Stimulated activated naive CD8-positive, alpha-beta T cell treated with anti-CD3 and anti-CD28 coated beads, Interleukin-15, amount 100 ng/mL, for 72 hours (primary cell): ENCODE results near the gene CDC40.
A peak's percentile ranks its signal among the peaks of the same experiment; 100 is the strongest.
"Not testable (repeated sequence)": the region's sequence is repeated elsewhere in the genome, so short reads cannot be mapped to it uniquely, and the experiment has no call there.

ENCODE experiments used
- ATAC-seq: fragments of 150-1000 bp; cut with Tn5 transposase; 2 replicates; pipeline ENCODE4 v1.10.0; 2021; ENCODE audit warnings: mild to moderate bottlenecking, moderate library complexity
- DNase-seq, 2 donors: peaks; one replicate each; pipeline ENCODE4 v3.0.0; 2021 to 2022
- H3K27ac Mint-ChIP-seq, 2 donors: one replicate each; pipeline ENCODE4 v1.8.0; 2022; ENCODE audit warnings: mild to moderate bottlenecking in 2 of 2, mixed read lengths in 2 of 2, moderate library complexity in 2 of 2
- H3K27me3 Mint-ChIP-seq: one replicate; pipeline ENCODE4 v1.8.0; 2022; ENCODE audit warnings: mixed read lengths
- H3K4me1 Mint-ChIP-seq: one replicate; pipeline ENCODE4 v1.8.0; 2022; ENCODE audit warnings: mild to moderate bottlenecking, mixed read lengths
- H3K4me3 Mint-ChIP-seq, 2 donors: one replicate each; pipeline ENCODE4 v1.8.0; 2022; ENCODE audit warnings: mild to moderate bottlenecking in 2 of 2, mixed read lengths in 2 of 2, moderate library complexity in 1 of 2
- H3K9me3 Mint-ChIP-seq, 2 donors: one replicate each; pipeline ENCODE4 v1.8.0; 2022; ENCODE audit warnings: mixed read lengths in 2 of 2

Gene CDC40

DNA sequence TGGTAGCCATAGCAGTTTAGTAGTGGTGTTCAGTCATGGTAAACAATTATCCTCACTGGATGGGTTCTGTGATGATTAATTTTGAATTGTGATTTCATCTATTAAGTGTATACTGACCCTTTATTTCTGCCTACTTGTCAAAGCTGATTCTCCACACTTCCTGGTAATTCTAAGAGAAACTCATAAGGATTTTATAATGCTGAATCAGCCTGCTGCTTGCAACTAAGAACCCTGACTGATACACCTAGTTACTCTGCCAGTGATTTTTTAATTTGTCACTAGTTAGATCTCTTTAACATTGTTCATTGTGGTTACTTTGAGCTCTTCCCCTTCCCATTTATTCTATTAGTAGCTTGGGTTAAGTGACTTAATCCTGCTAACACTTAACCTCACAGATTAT is 8.6 kb downstream of the CDC40 start:
- ATAC-seq (no peak), DNase-seq (no peak)
- H3K4me3 Mint-ChIP-seq, result no peak overlapping the region
- H3K4me1 Mint-ChIP-seq, result peaks cover 19% of the 10 kb centered on the region
- no peaks in the 10 kb centered on the region for H3K27me3 Mint-ChIP-seq
- no peak overlapping the region for H3K27ac Mint-ChIP-seq
- H3K9me3 Mint-ChIP-seq, result no peaks in the 10 kb centered on the region

DNA sequence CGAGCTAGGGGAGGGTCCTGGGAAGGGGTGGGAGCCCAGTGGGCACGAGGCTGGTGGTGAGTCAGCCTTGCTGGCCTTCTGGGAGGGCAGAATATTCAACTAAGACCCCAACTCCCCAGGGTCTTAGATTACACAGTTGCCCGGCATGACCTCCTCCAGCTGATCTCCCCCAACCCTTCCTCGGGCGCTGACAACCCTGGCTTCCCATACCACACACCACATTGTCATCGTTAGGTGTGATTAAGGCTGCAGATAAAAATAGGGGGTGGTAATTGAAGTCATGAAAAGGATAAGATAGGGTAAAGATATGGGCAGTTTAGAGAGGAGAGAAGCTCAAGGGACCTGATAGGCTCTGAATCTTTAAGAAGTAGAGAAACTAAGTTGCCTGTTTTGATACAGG is 10.5 kb downstream of the CDC40 start:
- Mint-ChIP-seq H3K4me1 (peaks cover 12% of the 10 kb centered on the region), H3K27me3 (no peaks in the 10 kb centered on the region), H3K9me3 (no peaks in the 10 kb centered on the region), H3K27ac (no peak overlapping the region), H3K4me3 (no peak overlapping the region)
- ATAC-seq (no peak), DNase-seq (no peak)

DNA sequence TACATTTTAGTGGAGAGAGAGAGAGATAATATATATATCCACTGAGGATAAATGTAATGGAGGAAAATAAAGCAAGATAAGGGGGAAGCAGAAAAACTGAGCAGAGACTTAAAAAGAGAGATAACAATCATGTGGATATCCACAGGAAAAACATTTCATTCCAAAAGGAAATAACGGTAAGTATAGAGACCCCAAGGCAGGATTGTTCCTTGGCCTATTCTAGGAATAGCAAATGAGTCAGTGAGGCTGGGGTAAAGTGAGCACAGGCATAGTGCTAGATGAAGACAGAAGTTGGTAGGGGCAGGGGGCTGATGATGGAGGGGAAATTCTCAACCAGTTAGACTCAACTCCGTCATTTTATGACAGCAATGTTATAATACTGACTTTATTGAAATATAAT is 11.2 kb downstream of the CDC40 start:
- Mint-ChIP-seq H3K9me3 (no peaks in the 10 kb centered on the region), H3K4me3 (no peak overlapping the region), H3K4me1 (peaks cover 6% of the 10 kb centered on the region), H3K27ac (no peak overlapping the region), H3K27me3 (no peaks in the 10 kb centered on the region)
- ATAC-seq (no peak), DNase-seq (no peak)

DNA sequence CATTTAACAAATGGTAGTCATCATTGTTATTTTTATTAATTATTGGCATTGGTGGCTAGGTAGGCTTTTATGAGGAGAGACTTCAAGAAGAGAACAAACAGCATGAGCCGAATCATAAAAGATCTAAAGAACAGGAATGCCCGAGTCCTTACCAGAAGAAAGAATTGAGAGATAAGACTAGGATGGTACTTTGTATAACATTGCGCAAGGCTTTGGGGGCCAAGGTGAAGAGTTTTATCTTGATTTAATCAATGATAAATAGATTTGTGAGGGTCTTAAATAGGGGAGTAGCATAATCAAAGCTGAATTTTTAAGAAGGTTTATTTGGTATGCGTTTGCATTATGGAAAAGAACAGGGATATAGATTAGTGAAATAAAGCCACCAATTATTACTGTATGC is 15.4 kb downstream of the CDC40 start:
- Mint-ChIP-seq H3K4me1 (peaks cover 5% of the 10 kb centered on the region), H3K9me3 (no peaks in the 10 kb centered on the region), H3K27ac (no peak overlapping the region), H3K4me3 (no peak overlapping the region), H3K27me3 (no peaks in the 10 kb centered on the region)
- no peak for ATAC-seq
- no peak for DNase-seq

DNA sequence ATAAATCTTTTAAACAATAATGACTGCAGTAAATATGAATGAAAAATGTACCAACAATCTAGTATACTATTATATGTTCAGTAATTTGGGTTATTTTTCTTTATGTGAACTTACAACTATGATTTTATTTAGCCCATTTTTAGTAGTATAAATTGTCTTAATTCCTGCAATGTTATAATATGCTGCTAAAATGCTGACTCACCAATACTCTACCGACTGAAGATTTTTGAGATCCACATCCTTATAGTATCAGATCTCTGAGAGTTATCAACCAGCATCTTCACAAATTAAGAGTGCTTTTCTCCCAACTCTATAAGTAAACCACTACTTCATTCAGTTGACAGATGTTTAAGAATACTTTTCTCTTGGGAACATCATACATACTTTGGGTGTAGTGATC is 16.6 kb downstream of the CDC40 start:
- ATAC-seq (no peak), DNase-seq (no peak)
- Mint-ChIP-seq H3K4me3 (no peak overlapping the region), H3K4me1 (peaks cover 5% of the 10 kb centered on the region), H3K9me3 (no peaks in the 10 kb centered on the region), H3K27me3 (no peaks in the 10 kb centered on the region), H3K27ac (no peak overlapping the region)

DNA sequence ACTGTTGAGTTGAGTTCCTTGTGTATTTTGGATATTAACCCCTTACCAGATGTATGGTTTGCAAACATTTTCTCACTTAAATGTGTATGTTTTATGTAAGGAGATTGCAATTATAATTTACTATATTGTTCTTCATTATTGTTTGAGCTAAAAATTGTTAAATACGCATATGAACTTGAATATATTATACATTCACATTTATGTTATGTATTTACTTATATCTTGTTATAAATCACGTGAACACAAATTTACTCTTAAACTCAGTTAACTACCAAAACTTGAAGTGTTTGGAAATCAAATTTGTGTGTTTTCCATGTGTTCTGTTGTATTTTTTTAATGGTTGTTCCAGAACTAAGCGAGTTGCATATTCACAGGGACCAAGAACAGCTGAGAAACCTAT is 18.3 kb downstream of the CDC40 start:
- Mint-ChIP-seq H3K9me3 (no peaks in the 10 kb centered on the region), H3K27ac (no peak overlapping the region), H3K4me3 (no peak overlapping the region), H3K27me3 (no peaks in the 10 kb centered on the region), H3K4me1 (peaks cover 5% of the 10 kb centered on the region)
- no peak for ATAC-seq
- DNase-seq, result no peak

DNA sequence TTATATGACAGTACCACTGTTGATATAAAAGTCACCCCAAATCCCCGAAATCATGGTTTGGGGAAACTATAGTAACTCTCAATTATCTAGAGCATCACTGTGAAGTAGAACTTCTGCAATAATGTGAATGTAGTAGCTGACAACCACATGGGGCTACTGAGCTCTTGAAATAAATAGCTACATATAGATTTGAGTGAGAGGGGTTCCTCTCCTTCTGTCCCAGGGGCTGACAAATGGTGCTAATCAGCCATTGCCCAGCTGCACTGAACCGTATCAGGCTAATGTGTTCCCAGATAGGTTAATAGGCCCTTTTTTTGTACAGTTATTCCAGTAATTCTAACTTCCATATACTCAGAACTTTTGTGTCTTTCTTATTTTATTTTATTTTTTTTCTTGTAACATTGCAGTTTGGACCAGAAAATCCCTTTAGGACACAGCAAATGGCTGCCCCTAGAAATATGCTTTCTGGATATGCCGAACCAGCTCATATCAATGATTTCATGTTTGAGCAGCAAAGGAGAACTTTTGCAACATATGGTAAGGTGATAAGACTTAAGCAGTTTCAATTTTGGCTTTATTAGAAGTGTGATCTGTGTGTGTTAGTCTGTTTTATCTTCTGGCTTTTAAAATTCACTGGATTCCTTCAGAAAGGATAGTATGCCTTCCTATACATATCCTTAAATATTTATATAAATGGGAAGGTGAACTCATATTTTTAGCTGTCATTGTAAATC is 21.1 kb downstream of the CDC40 start:
- Mint-ChIP-seq H3K4me1 (peaks cover 5% of the 10 kb centered on the region), H3K4me3 (no peak overlapping the region), H3K9me3 (no peaks in the 10 kb centered on the region), H3K27me3 (no peaks in the 10 kb centered on the region), H3K27ac (no peak overlapping the region)
- ATAC-seq (no peak), DNase-seq (no peak)

DNA sequence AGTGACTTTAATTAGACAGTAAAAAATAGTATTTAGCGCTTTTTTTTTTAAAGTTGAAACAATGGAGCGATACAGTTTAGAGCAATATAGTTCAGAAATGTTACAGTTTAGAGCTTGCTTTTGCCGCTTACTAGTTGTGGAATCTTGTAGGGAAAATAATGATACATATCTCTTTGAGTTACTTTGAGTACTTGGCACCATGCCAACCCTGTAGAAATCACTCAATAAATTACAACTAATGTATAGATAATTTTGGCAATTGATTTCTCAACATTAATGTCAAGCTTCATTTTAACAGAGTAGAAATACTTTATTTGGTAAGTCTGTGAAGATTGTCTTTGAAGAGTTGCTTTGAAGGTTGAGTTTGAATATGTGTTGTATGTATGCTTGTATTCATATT is 27.4 kb downstream of the CDC40 start:
- Mint-ChIP-seq H3K27me3 (no peaks in the 10 kb centered on the region), H3K27ac (no peak overlapping the region), H3K4me3 (no peak overlapping the region), H3K9me3 (no peaks in the 10 kb centered on the region), H3K4me1 (no peaks in the 10 kb centered on the region)
- DNase-seq (no peak), ATAC-seq (no peak)

DNA sequence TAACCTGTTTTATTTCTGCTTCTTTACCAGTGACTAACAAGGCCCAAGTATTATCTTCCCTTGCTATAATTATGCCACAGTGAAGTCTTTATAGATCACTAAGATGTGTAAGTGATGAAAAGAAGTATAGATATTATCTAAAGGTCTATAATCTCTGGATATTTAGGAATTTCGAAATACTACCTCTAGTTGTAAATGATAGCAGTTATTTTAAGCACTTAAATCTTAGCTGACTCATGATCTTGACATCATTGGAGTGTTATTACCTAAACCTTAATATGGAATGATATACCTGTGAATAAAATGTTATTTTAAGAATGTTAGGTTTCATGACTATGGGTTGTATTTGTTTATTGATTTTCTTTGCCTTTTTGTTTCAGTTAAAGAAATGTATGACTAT is 31.5 kb downstream of the CDC40 start:
- Mint-ChIP-seq H3K4me1 (no peaks in the 10 kb centered on the region), H3K4me3 (no peak overlapping the region), H3K27ac (no peak overlapping the region), H3K27me3 (no peaks in the 10 kb centered on the region), H3K9me3 (no peaks in the 10 kb centered on the region)
- ATAC-seq, result no peak
- DNase-seq, result no peak

DNA sequence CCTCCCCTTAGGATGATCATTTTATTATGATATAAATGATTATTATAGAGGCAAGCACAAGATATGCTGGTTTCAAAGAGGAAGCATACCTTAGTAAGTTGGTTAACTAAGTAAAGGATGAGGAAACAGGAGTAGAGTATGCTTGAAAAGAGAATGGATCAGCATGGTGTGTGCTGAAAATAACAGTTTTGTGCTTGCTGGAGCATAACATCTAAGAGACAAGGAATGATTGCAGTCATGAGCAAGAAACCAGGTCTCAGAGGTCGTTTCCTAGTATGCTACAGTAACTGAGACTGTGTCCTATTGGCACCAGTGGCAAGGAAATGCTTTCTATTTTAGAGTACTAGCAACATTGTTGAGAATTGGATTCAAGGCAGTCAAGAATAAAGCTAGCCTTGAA is 34.1 kb downstream of the CDC40 start:
- no peaks in the 10 kb centered on the region for H3K27me3 Mint-ChIP-seq
- no peaks in the 10 kb centered on the region for H3K9me3 Mint-ChIP-seq
- no peaks in the 10 kb centered on the region for H3K4me1 Mint-ChIP-seq
- peak overlapping the region in 1 of 2 donors; percentile 75 for H3K27ac Mint-ChIP-seq
- H3K4me3 Mint-ChIP-seq, result no peak overlapping the region
- ATAC-seq (no peak), DNase-seq (no peak)

DNA sequence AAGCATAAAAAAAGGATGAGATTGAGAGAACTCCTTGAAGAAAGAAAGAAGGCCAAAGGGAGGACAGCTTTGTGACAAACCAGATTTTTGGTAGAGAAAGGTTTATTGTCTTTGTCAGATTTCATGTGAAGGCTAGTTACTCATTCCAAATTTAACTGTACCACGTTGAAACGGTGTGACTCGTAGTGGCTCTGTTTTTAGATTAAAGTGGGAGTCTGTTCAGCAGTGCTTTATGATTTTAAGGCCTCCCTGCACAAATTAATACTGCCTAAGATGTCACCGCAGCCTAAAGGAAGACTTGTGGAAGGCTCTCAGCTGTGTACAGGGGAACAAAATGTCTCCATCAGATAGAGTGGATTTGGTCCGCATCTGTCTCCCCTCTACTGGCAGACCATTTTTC is 35.9 kb downstream of the CDC40 start:
- ATAC-seq, result no peak
- no peaks in the 10 kb centered on the region for H3K9me3 Mint-ChIP-seq
- no peaks in the 10 kb centered on the region for H3K27me3 Mint-ChIP-seq
- no peak overlapping the region for H3K27ac Mint-ChIP-seq
- no peak for DNase-seq
- no peak overlapping the region for H3K4me3 Mint-ChIP-seq
- H3K4me1 Mint-ChIP-seq, result no peaks in the 10 kb centered on the region

DNA sequence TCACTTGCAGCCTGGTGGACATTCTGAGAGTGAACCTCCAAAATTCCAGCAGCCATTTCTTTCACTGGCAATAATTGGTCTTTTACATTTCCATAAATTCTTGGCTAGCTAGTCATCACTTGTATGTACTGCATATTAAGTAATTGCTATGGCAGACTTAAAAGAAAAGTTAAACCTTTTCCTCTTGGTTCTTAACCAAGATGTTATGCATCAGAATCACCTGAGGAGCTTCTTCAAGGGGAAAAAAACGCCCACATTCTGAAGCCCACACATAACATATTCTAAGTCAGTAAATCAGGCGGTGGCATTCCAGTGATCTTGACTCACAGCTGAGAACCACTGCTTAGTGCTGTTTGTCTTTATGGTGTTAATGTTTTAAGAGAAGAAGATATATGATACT is 37.0 kb downstream of the CDC40 start:
- DNase-seq (no peak), ATAC-seq (no peak)
- Mint-ChIP-seq H3K9me3 (no peaks in the 10 kb centered on the region), H3K27me3 (no peaks in the 10 kb centered on the region), H3K27ac (peak overlapping the region in 1 of 2 donors; percentile 36), H3K4me3 (no peak overlapping the region), H3K4me1 (no peaks in the 10 kb centered on the region)

DNA sequence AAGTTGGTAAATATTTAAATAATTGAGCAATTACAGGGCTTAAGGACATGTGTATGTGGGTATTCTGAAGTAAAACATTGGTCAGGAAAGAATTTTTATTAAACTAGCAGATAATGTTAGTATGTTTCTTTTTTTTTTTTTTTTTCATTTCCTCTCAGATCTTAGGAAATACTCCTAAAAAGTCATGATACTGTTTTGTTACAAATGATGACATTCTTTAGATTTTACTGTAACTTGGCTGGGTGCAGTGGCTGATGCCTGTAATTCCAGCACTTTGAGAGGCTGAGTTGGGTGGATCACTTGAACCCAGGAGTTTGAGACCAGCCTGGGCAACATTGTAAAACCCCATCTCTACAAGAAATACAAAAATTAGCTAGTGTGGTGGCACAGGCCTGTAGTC is 41.5 kb downstream of the CDC40 start:
- ATAC-seq (no peak), DNase-seq (no peak)
- Mint-ChIP-seq H3K27me3 (no peaks in the 10 kb centered on the region), H3K4me3 (no peak overlapping the region), H3K9me3 (no peaks in the 10 kb centered on the region), H3K4me1 (no peaks in the 10 kb centered on the region), H3K27ac (peak overlapping the region in 1 of 2 donors; percentile 71)

DNA sequence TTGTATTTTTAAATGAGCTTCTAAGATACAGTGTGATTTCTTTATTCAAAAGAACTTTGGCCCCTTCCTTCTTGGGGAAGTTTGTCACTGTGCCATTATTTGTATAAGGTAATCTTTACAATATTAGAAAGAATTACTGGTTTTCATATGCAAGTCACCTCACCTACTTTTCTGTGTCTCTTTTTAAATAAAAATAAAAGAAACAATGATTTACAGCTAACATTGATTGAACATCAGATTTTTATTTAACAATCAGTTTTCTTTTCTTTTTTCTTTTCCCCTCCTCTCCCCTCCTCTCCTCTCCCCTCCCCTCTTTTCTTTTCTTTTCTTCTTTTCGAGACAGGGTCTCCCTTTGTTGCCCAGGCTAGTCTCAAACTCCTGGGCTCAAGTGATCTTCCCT is 46.0 kb downstream of the CDC40 start:
- DNase-seq, result no peak
- Mint-ChIP-seq H3K4me1 (no peaks in the 10 kb centered on the region), H3K27me3 (no peaks in the 10 kb centered on the region), H3K9me3 (no peaks in the 10 kb centered on the region), H3K4me3 (no peak overlapping the region), H3K27ac (no peak overlapping the region)
- ATAC-seq, result no peak

DNA sequence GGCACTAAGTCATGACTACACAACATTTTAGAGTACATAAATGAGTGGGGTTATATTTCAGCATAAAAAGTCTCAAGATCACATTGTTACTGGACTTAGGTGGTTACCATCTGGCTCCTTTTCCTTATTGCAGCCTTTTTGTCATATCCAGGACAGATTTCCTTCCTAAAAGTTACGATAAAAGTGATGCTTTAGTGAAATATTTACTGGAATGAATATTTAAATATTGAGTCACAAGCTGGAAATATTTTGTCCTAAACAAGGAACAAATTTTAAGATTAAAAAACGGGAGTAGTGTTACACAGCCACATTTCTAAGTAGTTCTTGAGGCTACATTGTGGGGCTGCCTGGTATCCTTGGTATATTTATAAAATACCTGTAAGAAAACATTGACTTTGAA is 52.2 kb downstream of the CDC40 start:
- Mint-ChIP-seq H3K4me1 (peaks cover 8% of the 10 kb centered on the region), H3K4me3 (no peak overlapping the region), H3K9me3 (no peaks in the 10 kb centered on the region), H3K27me3 (no peaks in the 10 kb centered on the region), H3K27ac (no peak overlapping the region)
- DNase-seq, result no peak
- no peak for ATAC-seq

DNA sequence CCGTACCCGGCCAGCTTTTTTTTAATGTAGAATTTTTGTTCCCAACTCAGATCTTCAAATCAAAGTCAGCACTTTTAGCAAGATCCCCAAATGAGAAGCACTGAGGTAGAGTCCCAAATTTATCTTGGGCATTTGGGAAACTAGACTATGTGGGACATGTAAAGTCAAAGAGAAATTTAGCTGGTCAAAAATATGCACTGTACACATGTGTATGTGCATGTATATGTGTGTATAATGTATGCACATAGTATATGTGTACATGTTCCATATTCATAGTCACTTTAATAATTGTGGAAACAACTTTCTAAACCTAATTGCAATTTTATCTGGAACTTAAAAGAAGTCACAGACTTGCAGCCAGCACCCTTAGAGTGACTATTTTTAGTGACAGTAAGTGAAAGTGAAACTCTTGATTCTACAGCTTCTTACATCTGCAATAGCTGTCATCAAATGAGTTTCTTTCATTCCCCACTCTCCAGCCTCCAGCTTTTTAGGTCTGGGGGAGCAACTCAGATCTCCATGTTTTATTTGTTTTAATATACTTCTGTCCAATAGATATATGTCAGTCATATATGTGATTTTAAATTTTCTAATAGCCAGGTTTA is 53.6 kb downstream of the CDC40 start:
- no peaks in the 10 kb centered on the region for H3K27me3 Mint-ChIP-seq
- DNase-seq (no peak), ATAC-seq (peak; percentile 92)
- H3K27ac Mint-ChIP-seq, result no peak overlapping the region
- H3K4me3 Mint-ChIP-seq, result no peak overlapping the region
- H3K9me3 Mint-ChIP-seq, result no peaks in the 10 kb centered on the region
- peaks cover 8% of the 10 kb centered on the region for H3K4me1 Mint-ChIP-seq

DNA sequence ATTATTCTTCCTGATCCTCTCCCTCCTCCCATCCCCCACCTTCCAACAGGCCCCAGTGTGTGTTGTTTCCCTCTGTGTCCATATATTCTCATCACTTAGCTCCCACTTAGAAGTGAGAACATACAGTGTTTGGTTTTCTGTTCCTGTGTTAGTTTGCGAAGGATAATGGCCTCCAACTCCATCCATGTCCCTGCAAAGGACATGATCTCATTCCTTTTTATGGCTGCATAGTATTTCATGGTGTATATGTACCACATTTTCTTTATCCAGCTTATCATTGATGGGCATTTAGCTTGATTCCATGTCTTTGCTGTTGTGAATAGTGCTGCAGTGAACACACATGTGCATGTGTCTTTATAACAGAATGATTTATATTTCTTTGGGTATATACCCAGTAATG is 55.8 kb downstream of the CDC40 start:
- not testable (repeated sequence) for H3K4me3 Mint-ChIP-seq, H3K9me3 Mint-ChIP-seq, DNase-seq, H3K4me1 Mint-ChIP-seq, H3K27ac Mint-ChIP-seq, ATAC-seq, H3K27me3 Mint-ChIP-seq
